ENCODE results near the gene CALHM3.

CALHM3 gene

DNA sequence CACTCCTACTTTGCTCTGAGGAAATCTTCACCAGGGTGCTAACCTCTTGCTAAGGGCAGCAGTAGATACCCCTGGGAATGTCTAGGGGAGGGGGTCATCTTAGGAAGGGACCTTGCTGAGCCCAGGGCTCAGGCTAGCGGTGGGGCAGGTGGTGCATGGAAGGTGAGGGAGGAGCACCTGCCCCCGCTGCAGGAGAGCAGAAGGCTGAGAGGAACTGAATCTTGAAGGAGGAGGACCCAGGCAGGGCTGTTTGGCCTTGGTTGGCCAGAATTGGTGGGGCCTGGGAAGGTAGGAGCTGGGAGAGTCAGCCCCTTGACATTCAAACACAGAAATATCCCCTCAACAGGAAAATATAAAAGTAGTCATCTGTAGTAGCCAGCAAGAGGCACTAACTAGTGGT is 7.0 kb downstream of the CALHM3 start:
- DNase-seq: no peak

DNA sequence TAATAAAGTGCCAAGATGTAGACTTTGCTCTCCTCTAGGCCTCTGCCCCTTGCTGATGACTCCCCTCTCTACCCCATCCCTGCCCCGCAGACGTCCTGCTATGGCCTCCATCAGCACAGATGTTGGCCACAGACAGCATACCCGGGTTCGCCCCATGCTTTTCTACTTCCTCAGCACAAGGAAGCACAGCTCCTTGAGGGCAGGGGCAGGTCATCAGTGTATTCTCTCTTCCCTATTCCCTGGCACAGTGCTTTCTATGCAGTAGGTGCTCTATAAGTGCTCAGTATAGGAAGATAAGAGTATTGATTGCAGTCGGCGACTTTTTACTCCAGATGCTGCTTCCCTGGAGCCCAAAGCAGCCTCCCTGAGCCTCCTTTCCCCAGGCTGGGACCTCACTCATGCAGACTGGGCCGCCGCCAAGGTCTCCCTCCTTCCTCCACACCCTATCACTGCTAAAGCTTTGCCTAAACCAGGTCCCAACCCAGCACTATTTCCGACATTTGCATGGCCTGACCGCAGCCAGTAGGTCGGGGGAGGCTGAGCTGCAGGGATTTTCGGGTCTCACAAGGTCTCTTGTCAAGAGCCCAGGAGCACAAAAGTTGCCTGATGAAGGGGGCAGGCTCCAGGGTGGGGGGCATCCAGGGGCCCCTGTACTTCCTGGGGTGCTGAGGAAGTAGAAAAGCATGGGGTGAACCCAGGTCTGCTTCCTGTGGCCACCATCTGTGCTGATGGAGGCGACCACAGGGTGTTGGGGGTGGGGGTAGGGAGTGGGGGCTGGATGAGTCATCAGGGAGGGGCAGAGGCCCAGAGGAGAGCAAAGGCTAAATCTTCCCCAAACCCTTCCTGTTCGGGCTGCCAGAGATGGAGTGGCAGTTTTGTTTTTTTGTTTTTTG is 8.0 kb downstream of the CALHM3 start:
- DNase-seq: peak; percentile 74

DNA sequence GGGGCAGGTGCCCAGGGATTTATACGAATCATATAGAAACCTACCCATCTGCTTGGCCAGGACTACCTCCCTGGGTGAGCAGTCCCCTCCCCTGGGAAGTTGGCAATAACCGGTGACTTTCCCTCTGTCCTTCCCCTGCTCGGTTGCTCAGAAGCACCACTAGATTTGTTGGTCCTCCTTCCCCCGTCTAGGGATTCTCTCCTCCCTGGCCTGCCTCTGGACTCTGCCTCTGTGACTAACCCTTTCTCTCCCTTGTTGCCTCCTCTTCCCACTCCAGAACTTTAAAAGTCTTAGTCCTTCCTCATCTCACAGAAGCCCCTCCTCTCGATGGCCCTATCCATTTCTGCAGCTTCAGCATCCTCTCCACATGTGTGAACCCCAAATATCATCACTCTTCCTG is 9.8 kb downstream of the CALHM3 start:
- no peak for DNase-seq

DNA sequence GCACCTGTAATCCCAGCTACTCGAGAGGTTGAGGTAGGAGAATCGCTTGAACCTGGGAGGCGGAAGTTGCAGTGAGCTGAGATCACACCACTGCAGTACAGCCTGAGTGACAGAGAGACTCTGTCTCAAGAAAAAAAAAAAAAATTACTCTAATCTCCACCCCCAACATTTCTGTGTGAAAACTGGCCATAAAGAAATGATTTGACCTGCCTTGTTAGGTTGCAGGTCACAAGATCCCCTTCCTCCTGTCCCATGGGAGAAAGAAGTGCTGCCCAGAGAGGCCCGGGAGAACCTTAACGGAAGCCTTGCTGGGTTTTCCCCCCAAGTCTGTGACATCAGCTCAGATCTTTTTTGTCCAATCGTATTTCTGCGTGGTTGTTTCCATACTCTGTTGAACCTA is 11.6 kb downstream of the CALHM3 start:
- DNase-seq: no peak

DNA sequence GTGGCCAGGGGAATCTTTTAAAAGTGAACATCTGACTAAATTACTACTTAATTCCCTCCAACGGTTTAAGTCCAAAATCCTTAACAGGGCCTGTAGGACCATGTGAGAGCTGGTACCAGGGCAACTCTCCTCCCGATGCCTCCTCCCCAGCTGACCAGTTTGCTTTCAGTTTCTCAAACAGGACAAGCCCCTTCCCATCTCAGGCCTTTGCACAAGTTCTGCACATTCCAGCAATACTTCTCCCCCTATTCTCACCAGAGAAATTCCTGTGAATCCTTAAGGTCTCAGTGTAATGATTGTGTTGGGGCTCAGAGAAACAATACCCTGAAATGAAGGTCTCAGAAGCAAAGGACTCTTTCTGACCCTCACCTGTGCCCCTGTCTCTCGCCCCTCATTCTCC is 12.3 kb downstream of the CALHM3 start:
- no peak for DNase-seq

DNA sequence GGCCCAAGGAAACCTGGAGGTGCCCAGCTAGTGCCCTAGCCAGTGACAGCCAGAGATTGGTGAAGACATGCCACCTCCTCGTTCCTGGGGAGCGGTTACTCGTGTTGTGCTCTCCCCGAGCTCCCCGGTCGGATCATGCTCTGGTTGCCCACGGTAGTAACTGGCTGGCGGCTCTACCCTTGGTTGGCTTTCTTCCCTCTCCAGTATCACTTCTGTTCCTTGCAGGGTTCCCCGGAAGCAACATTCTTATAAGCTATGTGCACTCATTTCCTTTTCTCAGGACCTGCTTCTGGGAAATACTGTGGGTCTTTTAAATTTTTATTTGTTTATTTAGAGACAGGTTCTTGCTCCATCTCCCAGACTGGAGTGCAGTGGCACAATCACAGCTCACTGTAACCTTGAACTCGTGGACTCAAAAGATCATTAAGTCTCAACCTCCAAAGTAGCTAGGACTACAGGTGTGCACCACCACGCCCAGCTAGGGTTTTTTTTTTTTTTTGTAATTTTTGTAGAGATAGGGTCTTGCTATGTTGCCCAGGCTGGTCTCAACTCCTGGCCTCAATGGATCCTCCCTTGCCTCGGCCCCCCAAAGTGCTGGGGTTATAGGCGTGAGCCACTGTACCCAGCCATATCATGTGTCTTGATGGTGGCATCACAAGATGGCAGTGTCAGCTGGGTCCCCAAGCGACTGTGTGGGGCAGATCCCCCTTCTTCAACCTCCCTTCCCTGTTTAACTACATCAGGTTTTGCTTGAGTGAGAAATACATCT is 13.4 kb downstream of the CALHM3 start:
- no peak for DNase-seq

DNA sequence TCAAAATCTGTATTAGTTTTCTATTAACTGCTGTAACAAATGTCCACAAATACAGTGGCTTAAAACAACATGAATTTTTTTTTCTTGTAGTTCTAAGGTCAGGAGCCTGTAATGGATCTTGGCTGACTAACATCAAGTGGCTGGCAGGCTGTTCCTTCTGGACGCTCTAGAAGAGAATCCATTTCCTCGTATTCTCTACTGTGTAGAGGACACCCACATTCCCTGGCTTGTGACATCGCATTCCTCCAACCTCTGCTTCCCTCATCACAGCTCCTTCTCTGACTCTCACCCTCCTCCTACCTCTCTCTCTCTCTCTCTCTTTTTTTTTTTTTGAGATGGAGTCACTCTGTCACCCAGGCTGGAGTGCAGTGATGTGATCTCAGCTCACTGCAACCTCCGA is 15.5 kb downstream of the CALHM3 start:
- no peak for DNase-seq

DNA sequence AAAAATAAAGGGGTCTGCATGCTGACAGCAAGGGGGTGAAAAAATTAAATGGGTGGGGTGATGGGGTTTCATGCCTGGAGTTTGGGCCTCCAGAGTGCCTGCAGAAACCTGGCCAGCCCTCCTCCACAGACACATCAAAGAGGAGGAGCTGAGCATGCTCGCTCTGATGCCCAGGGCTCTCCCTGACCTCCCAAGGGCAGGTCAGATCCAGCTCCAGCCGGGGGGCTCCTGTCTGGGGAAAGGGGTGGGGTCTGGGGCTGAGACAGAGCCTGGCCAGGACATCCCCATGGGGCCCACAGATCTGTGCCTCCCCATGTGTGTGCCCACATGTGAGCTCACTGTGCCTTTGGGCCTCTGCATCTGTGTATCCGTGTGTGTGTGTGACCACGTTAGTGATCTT is 19.4 kb downstream of the CALHM3 start:
- no peak for DNase-seq

DNA sequence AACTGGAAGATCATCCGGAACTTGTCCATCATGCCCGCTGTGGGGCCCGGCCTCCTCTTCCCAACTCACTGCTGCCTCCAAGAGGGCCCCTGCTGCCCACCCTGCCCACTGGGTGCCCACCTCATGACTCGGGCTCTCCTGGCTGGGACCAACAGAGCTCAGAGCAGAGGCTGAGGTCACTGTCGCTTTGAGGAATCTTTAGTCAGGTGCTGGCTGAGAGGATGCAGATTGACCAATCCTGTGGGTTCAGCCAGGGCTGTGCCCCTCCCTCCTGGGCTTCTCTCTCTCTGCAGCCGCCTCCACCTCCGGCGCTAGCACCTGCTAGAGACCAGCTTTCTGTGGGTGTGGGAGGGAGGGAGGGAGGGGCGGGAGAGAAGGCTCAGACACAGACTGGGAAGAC is 20.3 kb downstream of the CALHM3 start, which contains the start of gene CALHM1:
TSS of gene CALHM1 (minus strand) at position 181 of the 400 bp plus-strand sequence. CDS start at position 32, 149 bp downstream.
- DNase-seq: no peak

DNA sequence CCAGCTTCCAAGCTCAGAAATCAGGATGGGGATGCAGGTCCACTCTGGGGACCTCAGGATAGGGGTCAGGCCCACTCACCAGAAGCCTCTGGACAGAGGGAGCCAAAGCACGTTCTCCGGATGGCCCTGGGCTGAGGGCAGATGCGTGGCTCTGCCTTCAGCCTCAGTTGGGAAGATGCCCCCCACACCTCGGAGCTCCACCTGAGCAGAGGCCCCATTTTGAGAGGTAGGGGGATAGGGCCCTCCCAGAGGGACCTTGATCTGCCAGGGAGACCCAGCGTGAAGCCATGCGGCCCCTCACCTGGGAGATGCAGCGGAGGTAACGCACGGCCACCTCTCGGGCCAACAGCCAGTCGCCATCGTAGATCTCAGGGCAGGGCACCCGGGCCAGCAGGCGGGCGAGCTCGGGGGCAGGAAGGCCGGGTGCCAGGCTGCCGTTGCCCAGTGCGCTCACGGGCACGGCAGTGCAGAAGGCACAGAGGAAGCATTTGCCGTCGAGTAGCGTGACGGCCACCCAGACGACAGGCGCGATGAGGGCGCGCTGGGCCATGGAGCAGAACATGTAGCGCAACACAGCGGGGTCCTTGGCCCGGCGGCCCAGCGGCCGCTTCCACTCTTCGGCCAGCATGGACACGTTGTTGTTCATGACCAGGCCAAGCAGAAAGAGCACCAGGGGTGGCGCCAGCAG is 21.0 kb downstream of the CALHM3 start:
- no peak for DNase-seq

DNA sequence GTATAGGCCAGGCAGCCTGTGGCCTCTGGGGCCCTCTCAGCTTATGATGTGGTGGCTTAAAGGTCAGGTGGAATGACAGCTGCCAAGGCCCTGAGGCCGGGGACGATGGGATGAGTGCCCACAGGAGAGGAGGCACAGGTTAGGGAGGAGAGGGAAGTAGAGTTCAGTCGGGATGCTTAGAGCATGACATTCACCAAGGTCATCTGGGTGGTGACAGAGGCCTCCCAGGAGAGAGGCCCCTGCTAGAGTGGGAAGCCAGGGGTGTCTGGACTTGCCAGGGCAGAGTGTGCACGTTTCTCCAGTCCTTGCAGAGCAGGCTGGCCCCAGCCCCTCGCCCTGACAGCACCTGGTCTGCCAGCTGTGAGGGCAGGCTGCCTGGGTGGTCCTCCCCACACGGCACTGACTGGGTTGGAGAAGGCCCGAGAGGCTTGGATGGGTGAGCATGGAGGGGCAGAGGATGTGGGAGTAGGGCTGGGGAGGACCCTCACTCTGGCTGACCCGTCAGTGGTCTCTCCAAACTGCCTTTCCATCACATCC is 21.8 kb downstream of the CALHM3 start:
- no peak for DNase-seq

DNA sequence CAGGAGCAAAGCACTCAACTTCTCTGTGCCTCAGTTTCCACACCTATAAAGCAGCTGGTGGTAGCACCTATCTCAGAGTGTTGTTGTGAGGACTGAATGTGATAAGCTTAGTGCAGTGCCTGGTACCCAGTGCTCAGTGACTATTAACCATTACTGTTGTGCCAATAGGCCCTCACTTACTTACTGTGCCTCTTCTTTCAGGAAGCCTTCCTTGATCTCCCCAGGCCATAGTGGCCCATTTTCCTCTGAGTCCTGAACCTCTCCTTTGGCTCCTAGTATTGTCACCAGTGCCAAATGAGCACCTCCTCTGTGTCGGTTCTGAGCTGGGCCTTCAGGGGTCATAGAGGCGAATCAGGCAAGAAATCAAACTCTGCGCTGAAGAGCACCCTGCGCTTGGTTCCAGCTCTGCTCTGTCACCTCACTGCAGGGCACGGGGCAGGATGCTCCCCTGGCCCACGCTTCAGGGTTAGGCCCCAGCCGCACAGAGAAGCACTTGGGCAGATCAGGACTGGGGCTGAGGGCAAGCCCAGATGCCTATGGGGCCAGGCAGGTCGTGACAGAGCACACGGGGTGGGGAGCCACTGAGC is 22.9 kb downstream of the CALHM3 start:
- DNase-seq: no peak

DNA sequence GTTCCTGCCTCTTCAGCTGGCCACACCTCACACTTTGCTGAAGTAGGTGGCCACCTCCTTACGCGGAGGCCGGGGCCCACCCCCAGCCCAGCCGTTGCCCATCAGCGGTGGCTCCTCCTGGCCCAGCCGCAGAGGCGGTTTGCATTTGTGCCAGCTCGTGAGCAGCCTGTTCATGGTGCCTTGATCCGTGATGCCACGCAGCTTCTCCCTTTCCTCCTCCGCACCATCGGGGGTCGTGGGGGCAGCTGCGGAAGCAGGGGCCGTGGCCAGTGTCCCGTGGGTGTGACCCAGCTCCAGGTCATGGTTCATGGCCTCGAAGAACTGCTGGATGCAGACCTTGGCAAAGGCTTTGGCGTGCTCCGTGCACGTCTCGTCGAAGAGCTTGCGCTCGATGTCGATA is 23.8 kb downstream of the CALHM3 start:
- no peak for DNase-seq

DNA sequence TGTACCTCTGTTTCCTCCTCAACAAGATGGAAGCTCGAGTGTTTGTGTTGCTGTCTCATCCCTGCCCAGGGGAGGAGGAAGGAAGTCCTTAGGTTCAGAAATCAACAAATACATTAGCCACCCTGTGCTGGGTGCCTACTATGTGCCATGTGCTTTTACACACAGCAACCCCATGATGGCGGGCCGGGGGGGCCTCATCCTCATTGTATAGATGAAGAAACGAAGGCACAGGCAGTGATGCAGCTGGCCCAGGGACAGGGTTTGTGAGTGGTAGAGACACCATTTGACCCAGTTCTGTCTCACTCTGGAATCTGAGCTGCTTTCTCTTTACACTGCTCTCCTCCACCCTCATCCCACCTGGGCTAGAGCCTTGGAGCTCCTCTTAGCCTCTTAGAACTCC is 25.0 kb downstream of the CALHM3 start:
- no peak for DNase-seq

DNA sequence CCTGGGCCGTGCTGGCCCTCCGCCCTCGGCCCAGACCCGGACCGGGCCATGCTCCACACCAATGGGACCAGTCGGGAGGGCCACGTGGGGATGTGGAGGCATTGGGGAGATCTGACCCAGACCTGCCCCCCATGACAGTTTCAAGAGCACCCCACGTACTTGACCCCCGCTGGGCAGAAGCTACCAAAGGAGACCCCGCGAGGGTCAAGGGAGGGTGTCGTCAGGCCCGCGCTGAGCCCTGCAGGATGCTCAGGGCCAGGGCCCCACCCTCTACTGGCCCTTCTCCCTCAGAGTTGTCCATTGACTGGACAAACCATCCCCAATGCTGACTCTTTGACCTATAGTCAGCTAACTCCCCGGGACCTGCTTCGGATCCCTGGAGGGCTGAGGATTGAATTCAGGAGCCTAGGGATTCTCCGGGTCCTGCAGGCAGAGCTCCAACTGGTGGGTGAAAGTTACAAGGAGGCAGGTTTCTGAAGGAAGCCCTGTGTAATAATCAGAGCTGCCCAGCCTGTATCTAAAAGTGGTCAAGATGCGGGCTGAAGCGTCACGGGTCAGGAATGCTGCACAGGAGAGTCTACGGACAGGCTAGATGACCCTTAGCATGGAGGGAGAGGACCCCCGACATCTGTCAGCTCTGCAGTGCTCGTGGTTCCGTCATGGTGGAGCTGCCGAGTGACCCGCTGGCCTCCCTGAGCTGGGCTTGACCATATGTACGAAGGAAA is 26.4 kb downstream of the CALHM3 start:
- DNase-seq: no peak

DNA sequence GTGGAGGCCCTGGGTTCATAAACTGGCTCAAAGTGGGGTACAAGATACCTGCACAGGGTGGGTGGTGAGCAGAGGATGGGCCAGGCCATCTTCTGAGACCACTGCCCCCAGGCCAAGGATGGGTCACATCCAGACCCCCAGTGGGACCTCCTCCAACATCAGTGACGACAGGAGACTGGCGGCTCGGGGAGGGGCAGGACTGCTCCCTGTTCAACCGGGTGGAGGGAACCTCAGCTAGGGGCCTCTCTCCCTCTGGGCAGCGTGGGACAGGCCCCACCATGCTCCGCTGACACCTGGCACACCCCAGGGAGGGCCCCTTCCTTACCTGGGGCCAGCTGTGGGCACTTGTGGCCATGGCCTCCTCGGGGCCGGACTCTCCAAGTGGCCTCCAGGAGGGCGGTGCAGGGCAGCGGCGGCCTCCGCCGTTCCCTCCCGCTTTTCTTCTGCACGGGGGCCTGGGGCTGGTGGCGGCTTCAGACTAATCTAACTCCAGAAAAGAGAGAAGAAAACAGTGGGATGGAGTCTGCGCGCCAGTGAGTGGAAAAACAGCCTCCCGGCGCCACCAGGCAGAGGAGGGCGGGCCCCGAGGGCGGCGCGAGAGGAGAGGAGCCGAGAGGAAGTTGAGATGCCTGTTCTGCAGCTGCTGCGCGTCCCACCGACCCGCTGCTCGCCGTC is 27.1 kb downstream of the CALHM3 start, which contains the start of gene CALHM2:
TSS of gene CALHM2 (minus strand) at position 540 of the 675 bp plus-strand sequence. CDS start 2,429 bp downstream, outside the sequence.
- DNase-seq: peak; percentile 76

DNA sequence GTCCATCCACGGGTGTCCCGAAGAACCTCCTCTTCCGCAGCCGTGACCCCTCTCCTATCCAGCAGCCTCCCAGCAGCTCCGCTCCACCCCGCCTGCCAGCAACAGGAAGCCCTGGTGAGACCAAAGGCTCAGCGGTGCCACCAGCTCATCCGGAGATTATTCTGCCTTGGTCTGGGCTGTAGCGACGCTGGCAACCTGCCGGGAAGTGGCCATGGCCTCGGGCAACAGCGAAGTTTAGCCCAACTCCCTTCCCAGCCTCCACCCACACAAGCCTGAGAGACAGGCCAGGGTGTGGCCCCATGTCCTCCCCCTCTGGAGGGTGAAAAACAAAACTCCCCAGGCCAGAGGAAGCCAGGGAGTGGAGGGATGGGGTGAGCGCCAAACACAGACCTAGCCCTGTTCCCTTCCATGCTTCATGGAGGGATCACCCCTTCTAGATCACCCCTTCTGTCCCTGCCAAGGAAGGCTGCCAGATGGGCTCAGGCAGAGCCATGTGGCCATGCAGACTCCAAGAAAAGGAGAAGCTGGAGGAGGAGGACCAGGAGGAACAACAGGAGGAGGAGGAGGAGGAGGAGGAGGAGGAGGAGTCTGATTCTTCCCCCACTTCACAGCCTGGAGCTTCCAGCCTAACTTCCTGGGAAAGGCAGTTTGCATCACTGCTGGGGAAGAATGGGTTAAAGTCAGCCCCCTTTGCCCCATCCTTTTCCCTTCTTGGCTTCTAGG is 27.8 kb downstream of the CALHM3 start:
- DNase-seq: peak; percentile 60

DNA sequence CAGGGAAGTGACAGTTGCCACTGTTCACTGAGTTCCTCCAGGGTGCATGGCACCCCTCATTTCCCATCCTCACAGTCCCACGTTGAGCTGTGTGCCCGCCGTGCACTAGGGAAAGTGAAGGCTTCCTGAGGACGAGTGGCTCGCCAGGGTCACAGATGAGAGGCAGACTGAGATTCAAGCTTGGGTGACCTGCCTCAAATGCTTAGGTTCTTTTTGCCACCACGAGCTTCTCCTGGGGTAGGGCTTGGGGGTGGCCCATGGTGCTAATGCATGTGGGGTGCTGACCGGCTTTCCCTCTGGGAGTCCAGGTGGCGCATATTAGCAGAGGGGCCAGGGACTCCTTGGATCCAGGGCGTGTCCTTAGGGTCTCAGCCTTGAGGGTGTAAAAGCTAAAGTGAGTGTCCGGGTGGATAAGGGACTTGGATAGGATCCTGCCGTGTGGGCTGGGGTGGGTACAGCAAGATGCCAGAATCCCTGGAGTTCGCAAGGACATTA is 28.8 kb downstream of the CALHM3 start:
- DNase-seq: no peak

DNA sequence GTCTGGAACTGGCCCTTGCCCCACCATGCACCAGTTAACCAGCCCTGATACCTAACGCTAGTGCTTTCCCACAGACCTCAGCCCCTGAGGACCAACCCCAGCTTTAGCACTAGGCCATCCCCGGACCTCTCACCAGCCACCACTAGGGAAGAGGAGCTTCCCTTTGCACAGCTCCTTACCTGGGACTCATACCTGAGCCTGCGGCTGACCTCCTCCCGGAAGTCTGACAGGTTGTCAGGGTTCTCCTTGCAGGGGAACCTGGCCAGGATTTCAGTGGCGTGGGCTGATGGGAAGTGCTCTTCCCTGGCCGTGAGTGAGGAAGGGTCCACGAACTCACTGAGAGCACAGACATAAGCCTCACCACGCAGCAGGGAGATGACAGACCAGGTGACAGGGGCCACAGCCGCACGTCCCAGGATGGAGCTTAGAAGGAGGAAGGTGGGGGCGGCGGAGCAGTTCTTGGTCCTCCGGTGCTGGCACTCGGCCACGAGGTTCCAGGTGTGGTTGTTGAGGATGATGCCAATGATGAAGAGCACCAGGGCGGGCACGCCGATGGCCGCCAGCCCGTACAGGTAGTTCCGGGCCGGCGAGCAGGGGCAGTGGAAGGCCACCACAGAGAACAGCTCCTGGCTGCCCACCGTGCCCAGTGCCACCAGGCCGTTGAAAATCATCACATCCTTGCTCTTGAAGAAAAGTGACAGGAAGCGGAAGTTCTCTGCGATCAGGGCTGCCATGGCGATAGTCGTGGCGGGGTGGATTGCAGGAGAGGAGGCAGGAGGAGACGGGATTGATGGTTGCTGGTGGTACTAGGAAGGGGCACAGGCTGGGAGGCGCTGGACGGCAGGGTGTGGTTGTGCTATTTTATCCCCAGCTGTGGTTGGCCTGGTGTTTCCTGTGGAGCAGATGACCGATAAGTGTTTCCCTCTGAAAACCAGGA is 29.6 kb downstream of the CALHM3 start:
- DNase-seq: no peak
